Mesendoderm (in vitro differentiated cells): Measurements from ENCODE around the gene CBX2.

Source experiments
- DNase-seq: peaks from one replicate; pipeline ENCODE4 v3.0.0; 2013
- H2AK5ac ChIP-seq: 2 replicates; pipeline ENCODE4 v1.6.1; 2013; ENCODE audit warnings: low read length, inconsistent platforms
- H2BK120ac ChIP-seq: 2 replicates; pipeline ENCODE4 v1.6.1; 2013; ENCODE audit warnings: low read depth, mild to moderate bottlenecking, low read length, moderate library complexity, mixed read lengths
- H2BK15ac ChIP-seq: replicated peaks from 2 replicates; pipeline ENCODE4 v1.6.1; 2013; ENCODE audit warnings: low read depth, mild to moderate bottlenecking, moderate library complexity
- H2BK5ac ChIP-seq: 2 replicates; pipeline ENCODE4 v1.6.1; 2013; ENCODE audit warnings: low read length, inconsistent platforms
- H3K18ac ChIP-seq: 2 replicates; pipeline ENCODE4 v1.6.1; 2013; ENCODE audit warnings: mild to moderate bottlenecking, low read length, mixed read lengths
- H3K23ac ChIP-seq: one replicate; pipeline ENCODE4 v1.6.1; 2013; ENCODE audit warnings: low read length
- H3K27ac ChIP-seq: 2 replicates; pipeline ENCODE4 v1.5.1; 2013; ENCODE audit warnings: low read depth, mild to moderate bottlenecking, inconsistent platforms, low read length, moderate library complexity
- H3K27me3 ChIP-seq: 2 replicates; pipeline ENCODE4 v1.6.1; 2013; ENCODE audit warnings: low read length, control low read depth, mild to moderate bottlenecking, inconsistent platforms; ENCODE audit not compliant: insufficient read depth, poor library complexity
- H3K36me3 ChIP-seq: 2 replicates; pipeline ENCODE4 v1.6.1; 2013; ENCODE audit warnings: low read length, inconsistent platforms; ENCODE audit not compliant: control insufficient read depth, insufficient read depth
- H3K4ac ChIP-seq: one replicate; pipeline ENCODE4 v1.6.1; 2013; ENCODE audit warnings: low read depth, mild to moderate bottlenecking, low read length, moderate library complexity
- H3K4me1 ChIP-seq: 2 replicates; pipeline ENCODE4 v1.6.1; 2013; ENCODE audit warnings: low read depth, low read length, inconsistent platforms; ENCODE audit not compliant: control insufficient read depth
- H3K4me2 ChIP-seq: 2 replicates; pipeline ENCODE4 v1.6.1; 2013; ENCODE audit warnings: low read length
- H3K4me3 ChIP-seq: 2 replicates; pipeline ENCODE4 v1.5.1; 2013; ENCODE audit warnings: mild to moderate bottlenecking, low read length
- H3K56ac ChIP-seq: one replicate; pipeline ENCODE4 v1.6.1; 2013; ENCODE audit warnings: low read length
- H3K79me1 ChIP-seq: 2 replicates; pipeline ENCODE4 v1.6.1; 2013; ENCODE audit warnings: low read length, inconsistent platforms
- H3K79me2 ChIP-seq: 2 replicates; pipeline ENCODE4 v1.6.1; 2013; ENCODE audit warnings: mild to moderate bottlenecking, low read length; ENCODE audit not compliant: control insufficient read depth, insufficient read depth
- H3K9ac ChIP-seq: 2 replicates; pipeline ENCODE4 v1.6.1; 2013; ENCODE audit warnings: low read length, inconsistent platforms
- H4K5ac ChIP-seq: one replicate; pipeline ENCODE4 v1.6.1; 2013; ENCODE audit warnings: low read length
- H4K8ac ChIP-seq: one replicate; pipeline ENCODE4 v1.6.1; 2013; ENCODE audit warnings: low read depth, mild to moderate bottlenecking, control low read depth, low read length, moderate library complexity
- WGBS: extraction: QIAGEN DNeasy Blood & Tissue Kit; methylation state at CpG from one replicate; pipeline ENCODE4 v1.1.7; 2013; ENCODE audit warnings: low lambda C conversion rate, missing lambda C conversion rate; ENCODE audit not compliant: insufficient coverage; ENCODE audit errors: extremely low coverage; 5-methylcytosine and 5-hydroxymethylcytosine counted together

CBX2 gene

GRCh38 chr17:79746889-79747507, 30.9 kb upstream of the CBX2 start:
- H3K27me3 ChIP-seq, result peaks cover 29% of the 10 kb centered on the region
- H2AK5ac ChIP-seq, result no peak overlapping the region
- H3K23ac ChIP-seq, result no peak overlapping the region
- no peaks in the 10 kb centered on the region for H3K79me1 ChIP-seq
- no peak overlapping the region for H3K4me2 ChIP-seq
- H2BK15ac ChIP-seq, result no peak overlapping the region
- no peak overlapping the region for H3K18ac ChIP-seq
- H3K4me3 ChIP-seq, result no peak overlapping the region
- no peaks in the 10 kb centered on the region for H3K79me2 ChIP-seq
- no peak overlapping the region for H4K5ac ChIP-seq
- no CpG with 5 or more reads among the region's 22 CpGs for whole genome bisulfite sequencing
- no peak overlapping the region for H3K56ac ChIP-seq
- H2BK5ac ChIP-seq, result no peak overlapping the region
- DNase-seq, result peak; percentile 30
- H2BK120ac ChIP-seq, result no peak overlapping the region
- no peaks in the 10 kb centered on the region for H3K4me1 ChIP-seq
- no peak overlapping the region for H3K4ac ChIP-seq
- H3K36me3 ChIP-seq, result no peaks in the 10 kb centered on the region
- H3K9ac ChIP-seq, result no peak overlapping the region
- no peak overlapping the region for H3K27ac ChIP-seq
- H4K8ac ChIP-seq, result no peak overlapping the region

GRCh38 chr17:79747508-79748294, 30.2 kb upstream of the CBX2 start:
- no peak overlapping the region for H3K4me2 ChIP-seq
- H3K56ac ChIP-seq, result no peak overlapping the region
- H3K23ac ChIP-seq, result no peak overlapping the region
- no peak overlapping the region for H4K8ac ChIP-seq
- H3K36me3 ChIP-seq, result no peaks in the 10 kb centered on the region
- H2BK120ac ChIP-seq, result no peak overlapping the region
- peak; percentile 20 for DNase-seq
- no peak overlapping the region for H2AK5ac ChIP-seq
- H3K4me3 ChIP-seq, result no peak overlapping the region
- H3K27ac ChIP-seq, result no peak overlapping the region
- H3K18ac ChIP-seq, result no peak overlapping the region
- no peaks in the 10 kb centered on the region for H3K79me2 ChIP-seq
- H3K4ac ChIP-seq, result no peak overlapping the region
- H3K9ac ChIP-seq, result no peak overlapping the region
- H3K27me3 ChIP-seq, result peaks cover 29% of the 10 kb centered on the region
- WGBS, result no CpG with 5 or more reads among the region's 74 CpGs
- H3K4me1 ChIP-seq, result no peaks in the 10 kb centered on the region
- no peaks in the 10 kb centered on the region for H3K79me1 ChIP-seq
- H4K5ac ChIP-seq, result no peak overlapping the region
- H2BK15ac ChIP-seq, result no peak overlapping the region
- no peak overlapping the region for H2BK5ac ChIP-seq

GRCh38 chr17:79748295-79749099, 29.5 kb upstream of the CBX2 start:
- no peak overlapping the region for H2AK5ac ChIP-seq
- no peaks in the 10 kb centered on the region for H3K4me1 ChIP-seq
- no peak overlapping the region for H3K27ac ChIP-seq
- H4K8ac ChIP-seq, result no peak overlapping the region
- no peak overlapping the region for H3K9ac ChIP-seq
- no peak for DNase-seq
- H2BK120ac ChIP-seq, result no peak overlapping the region
- no peak overlapping the region for H3K4me2 ChIP-seq
- H3K79me1 ChIP-seq, result no peaks in the 10 kb centered on the region
- H3K23ac ChIP-seq, result no peak overlapping the region
- H3K18ac ChIP-seq, result no peak overlapping the region
- no peak overlapping the region for H3K4me3 ChIP-seq
- H3K79me2 ChIP-seq, result no peaks in the 10 kb centered on the region
- no peak overlapping the region for H4K5ac ChIP-seq
- WGBS, result no CpG with 5 or more reads among the region's 55 CpGs
- no peak overlapping the region for H2BK5ac ChIP-seq
- H3K56ac ChIP-seq, result no peak overlapping the region
- H2BK15ac ChIP-seq, result no peak overlapping the region
- no peaks in the 10 kb centered on the region for H3K36me3 ChIP-seq
- no peak overlapping the region for H3K4ac ChIP-seq
- H3K27me3 ChIP-seq, result peaks cover 29% of the 10 kb centered on the region

- Histone ChIP-seq H3K23ac (no peak overlapping the region), H3K79me2 (no peaks in the 10 kb centered on the region), H3K4me2 (no peak overlapping the region), H3K36me3 (no peaks in the 10 kb centered on the region), H2BK15ac (no peak overlapping the region), H2BK120ac (no peak overlapping the region), H3K27me3 (peaks cover 29% of the 10 kb centered on the region), H3K18ac (no peak overlapping the region), H3K4ac (no peak overlapping the region), H3K27ac (no peak overlapping the region), H3K9ac (no peak overlapping the region), H4K5ac (no peak overlapping the region), H3K4me1 (no peaks in the 10 kb centered on the region), H4K8ac (no peak overlapping the region), H2BK5ac (no peak overlapping the region), H3K79me1 (no peaks in the 10 kb centered on the region), H3K4me3 (no peak overlapping the region), H3K56ac (no peak overlapping the region), H2AK5ac (no peak overlapping the region)
- no CpG with 5 or more reads among the region's 3 CpGs for WGBS
- DNase-seq, result no peak
Observed at GRCh38 chr17:79749156-79749815, 28.7 kb upstream of the CBX2 start.

GRCh38 chr17:79749958-79750357, 28.0 kb upstream of the CBX2 start:
- no peak for DNase-seq
- Histone ChIP-seq H3K18ac (no peak overlapping the region), H4K8ac (no peak overlapping the region), H3K9ac (no peak overlapping the region), H3K4ac (no peak overlapping the region), H3K79me2 (no peaks in the 10 kb centered on the region), H3K36me3 (no peaks in the 10 kb centered on the region), H2BK5ac (no peak overlapping the region), H3K27ac (no peak overlapping the region), H2BK15ac (no peak overlapping the region), H2AK5ac (no peak overlapping the region), H3K27me3 (peaks cover 29% of the 10 kb centered on the region), H3K4me3 (no peak overlapping the region), H3K79me1 (no peaks in the 10 kb centered on the region), H3K56ac (no peak overlapping the region), H3K23ac (no peak overlapping the region), H3K4me1 (no peaks in the 10 kb centered on the region), H2BK120ac (no peak overlapping the region), H4K5ac (no peak overlapping the region), H3K4me2 (no peak overlapping the region)
- WGBS, result no CpG with 5 or more reads among the region's 3 CpGs
